Measurements from ENCODE around the gene DIO3.
"Not testable (repeated sequence)": the region's sequence is repeated elsewhere in the genome, so short reads cannot be mapped to it uniquely, and the experiment has no call there.

Gene DIO3

DNA sequence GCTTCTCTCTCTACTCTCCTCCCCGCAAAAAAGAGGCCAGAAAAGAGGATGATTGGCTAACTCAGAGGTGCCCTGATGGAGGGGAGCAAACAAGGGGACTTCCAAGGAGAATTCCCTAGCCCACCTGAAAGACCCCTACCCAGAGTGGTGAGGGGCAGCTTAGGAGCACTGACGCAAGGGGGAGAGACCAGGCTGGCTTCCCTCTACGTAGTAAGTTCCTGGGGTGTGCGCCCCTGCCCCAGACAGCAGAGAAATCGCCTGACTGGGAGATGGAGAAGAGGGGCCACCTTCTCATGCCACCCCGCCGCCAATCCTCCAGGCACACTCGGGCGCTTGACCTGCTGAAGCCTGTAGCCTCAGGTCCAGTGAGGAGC is 2.1 kb upstream of the DIO3 start:
- DNase-seq (ENCODE audit: low read depth in 2 of 2): no peak

DNA sequence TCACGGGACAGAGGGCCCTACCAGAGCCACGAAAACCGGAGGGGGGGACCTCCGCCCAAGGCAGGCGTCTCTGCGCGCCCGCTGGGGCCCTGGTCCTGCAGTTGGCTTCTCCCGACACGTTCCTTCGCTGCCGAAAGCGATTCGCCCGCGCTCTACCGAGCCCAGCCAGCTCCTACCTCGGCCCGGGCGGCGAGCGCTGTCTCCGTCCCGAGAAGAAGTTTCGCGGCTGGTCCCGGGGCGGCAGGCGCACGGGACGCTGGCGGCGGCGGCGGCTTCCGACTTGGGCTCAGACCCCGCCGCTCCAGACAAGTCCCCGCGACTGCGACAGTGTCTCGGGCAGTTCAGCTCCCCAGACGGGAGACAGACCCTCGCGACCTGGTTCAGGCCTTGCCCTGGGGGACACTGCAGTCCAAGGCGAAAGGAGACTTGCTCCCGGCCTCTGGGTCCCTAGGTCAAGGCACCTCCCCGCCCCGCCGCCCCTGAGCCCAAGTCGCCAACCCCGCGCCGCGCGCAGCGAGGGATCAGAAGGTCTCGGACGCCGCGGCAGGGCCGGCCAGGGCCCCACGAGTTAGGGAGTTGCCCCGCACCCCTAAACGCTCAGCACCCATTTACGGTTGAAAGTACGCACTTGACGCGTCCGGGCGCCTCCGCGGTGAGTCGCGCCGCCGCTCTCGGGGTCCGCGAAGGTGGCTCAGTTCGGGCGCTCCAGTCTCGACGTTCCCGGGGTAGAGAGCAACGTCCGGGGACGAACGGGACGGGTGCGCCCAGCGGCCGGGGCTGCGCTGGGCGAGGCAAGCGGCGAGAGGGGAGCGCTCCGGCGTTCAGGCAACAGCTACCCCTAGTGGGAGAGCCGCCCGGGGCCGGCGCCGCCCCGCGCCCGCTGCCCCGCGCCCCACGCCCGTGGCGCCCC is 1.4 kb upstream of the DIO3 start:
- no peak for DNase-seq (ENCODE audit: low read depth in 2 of 2)

DNA sequence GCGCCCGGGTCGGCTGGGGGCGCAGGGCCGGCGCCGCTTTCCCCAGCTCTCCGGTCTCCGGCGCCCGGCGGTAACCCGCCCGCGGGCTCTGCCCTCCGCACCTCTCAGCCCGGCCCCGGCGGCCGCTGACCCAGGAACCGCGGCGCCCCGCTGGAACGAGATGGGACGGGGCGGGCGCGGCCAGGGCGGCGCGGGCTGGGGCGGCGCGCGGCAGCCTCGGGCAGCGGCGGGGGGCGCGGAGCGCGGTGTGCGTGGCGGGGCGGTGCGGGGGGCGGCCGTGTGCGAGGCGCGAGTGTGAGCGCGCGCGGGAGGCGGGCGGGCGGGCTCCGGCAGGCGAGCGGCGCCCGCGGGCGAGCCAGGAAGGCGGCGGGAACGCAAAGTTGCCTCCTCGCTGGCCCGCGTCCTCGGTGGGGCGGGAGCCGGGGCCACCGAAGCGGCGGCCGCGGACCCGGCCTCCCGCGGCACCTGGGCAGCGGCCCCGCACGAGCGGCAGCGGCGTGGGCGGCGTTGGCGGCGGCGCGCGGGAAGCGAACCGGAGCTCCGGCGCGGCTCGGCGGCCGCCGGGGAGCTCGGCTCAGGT is 671 bp upstream of the DIO3 start:
- DNase-seq (ENCODE audit: low read depth in 2 of 2): no peak

DNA sequence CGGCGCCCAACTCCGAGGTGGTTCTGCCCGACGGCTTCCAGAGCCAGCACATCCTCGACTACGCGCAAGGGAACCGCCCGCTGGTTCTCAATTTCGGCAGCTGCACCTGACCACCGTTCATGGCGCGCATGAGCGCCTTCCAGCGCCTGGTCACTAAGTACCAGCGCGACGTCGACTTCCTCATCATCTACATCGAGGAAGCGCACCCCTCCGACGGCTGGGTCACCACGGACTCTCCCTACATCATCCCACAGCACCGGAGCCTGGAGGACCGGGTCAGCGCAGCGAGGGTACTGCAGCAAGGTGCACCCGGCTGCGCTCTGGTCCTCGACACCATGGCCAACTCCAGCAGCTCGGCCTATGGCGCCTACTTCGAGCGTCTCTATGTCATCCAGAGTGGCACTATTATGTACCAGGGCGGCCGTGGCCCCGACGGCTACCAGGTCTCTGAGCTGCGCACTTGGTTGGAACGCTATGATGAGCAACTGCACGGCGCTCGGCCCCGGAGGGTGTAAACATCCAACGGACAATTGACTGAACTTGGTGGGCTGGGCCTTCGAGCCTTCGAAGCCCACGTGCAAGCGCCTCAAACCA is 699 bp downstream of the DIO3 start:
- no peak for DNase-seq (ENCODE audit: low read depth in 2 of 2)

DNA sequence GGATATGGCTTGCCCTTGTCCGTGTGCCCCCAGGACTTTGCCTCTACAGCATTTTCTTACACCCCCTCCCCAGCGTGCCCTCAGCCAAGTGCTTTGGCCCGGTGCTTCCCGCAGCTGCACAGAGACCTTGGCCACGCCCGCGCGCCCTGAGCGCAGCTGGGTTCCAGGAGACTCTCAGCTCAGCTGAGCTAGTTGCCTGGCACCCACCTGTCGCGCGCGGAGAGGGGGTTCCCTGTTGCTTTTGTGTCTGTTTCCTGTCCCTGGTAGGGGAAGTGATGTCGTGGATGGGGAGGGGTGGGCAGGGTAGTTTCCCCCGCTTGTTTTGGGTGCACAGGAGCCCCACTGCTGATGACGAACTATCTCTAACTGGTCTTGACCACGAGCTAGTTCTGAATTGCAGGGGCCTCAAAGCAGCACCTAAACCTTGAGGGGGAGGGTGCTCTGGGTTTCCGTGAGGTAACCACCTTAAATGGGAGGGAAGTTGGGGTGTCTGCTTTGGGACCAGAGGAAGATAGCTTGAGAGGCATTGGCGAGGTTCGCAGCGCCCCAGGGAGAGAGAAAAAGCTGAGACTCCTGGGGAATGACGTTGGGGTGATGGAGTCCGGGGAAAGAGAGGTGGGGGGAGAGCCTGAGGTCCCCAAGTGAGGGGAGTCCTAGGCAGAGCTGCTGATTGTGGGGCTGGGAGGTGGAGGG is 1.5 kb downstream of the DIO3 start:
- no peak for DNase-seq (ENCODE audit: low read depth in 2 of 2)

DNA sequence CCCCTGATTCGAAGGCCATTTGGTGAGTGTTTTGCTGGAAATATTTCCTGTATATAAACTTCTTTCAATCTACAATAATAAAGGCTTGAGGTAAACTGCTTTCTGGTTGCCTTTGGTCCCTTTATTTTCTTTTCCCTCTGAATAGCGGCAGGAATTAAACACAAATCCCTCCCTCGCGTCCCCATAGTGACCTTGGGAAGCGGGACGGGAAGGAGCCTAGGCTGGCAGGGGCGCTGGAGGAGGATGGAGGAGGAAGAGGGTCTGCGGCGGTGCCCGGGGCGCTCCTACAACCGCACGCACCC is 2.0 kb downstream of the DIO3 start:
- DNase-seq (ENCODE audit: low read depth in 2 of 2): no peak

DNA sequence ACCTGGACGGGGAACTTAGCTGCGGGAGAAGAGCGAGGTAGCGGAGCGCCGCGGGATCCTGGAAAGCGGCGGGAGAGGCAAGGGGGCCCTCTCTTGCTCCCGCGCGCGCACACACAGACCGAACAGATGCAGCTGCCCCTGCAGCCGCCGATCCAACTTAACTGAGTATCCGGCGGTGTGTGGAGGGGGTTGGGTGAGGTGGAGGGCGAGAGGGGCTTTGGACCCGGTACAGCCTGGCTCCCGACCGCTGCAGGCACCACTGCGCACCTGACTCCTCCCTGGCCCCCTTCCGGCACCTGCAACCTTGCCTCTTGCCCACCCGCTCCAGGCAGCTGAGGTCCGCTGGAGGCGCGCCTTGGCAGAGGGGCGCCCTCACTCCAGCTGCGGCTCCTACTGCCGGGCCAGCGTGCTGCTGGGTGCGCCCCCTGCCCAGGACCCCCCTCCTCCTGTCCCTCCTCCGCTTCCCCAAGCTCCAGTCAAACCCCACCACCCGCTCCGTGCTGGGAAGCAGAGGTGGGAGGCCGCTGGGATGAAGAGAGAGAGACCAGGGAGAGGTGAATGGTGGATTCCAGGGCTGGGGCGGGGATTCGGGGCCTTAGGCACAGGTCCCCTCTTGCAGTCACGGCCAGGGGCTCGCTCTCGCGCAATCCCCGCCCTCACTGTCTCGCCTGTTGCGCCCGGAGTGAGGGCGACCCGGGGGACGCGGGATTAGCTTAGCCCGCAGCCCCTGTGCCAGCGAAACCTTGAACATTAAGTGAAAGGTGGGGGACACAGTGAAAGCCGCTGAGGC is 2.6 kb downstream of the DIO3 start:
- no peak for DNase-seq (ENCODE audit: low read depth in 2 of 2)

DNA sequence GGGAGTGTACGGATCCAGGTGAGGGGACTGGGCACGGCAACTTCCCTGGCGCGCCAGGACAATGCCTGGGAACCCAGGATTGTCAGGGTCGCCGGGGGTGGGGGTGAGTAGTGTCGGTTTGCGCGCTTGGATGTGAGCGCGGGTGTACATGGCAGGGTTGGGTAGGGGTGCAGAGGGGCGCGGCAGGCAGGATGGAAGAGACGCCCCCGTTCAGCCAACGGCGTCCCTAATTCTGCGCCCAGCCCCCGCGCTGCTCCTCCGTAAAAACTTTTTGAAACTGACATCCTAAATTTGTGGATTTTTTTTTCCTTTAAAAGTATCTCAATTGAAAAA is 3.1 kb downstream of the DIO3 start:
- no peak for DNase-seq (ENCODE audit: low read depth in 2 of 2)

DNA sequence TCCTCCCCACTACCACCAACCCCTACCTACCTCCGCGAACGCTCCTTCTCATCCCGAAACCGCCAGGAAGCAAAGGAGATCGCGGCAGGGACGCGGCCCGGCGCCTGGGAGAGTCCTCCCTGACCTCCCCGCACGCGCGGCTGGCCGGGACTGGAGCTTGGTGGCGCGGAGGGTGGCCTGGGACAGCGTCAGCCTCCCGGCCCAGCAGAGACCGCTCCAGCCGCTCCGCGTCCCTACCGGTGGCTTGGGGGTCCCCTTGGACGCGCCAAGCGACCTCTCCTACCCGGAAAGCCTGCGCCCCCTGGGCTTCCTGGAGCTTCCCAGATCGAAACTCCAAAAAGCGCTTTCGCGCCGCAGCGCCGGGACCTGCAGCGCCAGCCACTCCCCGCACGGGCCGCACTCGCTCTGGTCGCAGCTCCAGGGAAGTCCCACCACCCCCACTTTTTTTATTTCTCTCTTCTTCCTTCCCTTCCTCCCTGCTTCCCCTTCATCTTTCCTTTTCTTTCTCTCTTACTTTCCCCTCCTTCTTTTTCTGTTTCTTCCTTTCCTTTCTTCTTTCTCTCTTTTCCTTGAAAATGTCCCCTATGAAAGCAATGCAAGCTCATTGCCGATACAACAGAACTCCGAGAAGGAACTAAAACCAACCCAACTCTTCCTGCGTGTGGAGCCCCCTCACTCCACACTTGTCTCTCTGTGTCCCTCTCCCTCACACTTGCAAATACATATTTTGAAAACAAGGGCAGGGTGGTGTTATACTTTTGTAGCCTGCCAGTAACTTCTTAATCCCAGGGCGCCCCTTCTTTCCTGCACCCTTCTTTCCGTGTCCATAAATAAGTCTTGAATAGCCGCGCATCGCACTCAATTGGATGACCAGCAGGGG is 3.8 kb downstream of the DIO3 start:
- DNase-seq (ENCODE audit: low read depth in 2 of 2): no peak

DNA sequence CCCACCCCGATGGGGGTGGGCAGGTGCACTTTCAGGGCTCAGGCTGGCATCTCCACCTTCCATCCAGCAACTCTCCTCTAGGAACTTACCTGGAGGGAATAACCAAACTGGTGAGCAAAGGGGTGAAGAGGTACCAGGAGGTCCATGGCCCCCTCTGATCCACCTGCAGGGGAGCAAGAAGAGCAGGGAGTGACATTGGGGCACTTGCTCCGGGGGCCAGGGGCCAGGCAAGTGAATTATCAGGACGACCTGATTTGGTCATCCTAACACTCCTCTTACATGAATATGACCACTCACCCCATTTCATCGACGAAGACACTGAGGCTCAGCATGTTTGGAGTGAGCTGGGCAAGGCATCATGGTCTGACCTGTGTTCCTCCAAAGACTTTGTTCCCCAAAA is 6.0 kb downstream of the DIO3 start:
- DNase-seq (ENCODE audit: low read depth in 2 of 2): no peak

DNA sequence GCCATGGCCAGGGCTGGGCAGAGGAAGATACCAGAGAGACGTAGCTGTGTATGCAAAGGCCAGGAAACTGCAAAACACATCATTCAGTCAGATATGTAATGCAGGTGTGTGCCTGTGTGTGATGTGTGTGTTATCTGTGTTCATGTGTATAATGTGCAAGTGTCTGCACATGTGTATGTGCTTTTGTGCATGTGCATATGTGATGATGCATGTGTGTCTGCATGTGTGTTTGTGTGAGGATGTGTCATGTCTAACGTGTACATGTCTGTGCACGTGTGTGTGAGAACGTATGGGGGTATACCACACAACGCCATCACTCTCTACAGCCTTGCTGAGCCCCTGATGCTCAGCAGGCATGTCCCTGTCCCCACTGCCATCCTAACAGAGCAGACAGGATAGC is 9.7 kb downstream of the DIO3 start:
- DNase-seq (ENCODE audit: low read depth in 2 of 2): no peak

DNA sequence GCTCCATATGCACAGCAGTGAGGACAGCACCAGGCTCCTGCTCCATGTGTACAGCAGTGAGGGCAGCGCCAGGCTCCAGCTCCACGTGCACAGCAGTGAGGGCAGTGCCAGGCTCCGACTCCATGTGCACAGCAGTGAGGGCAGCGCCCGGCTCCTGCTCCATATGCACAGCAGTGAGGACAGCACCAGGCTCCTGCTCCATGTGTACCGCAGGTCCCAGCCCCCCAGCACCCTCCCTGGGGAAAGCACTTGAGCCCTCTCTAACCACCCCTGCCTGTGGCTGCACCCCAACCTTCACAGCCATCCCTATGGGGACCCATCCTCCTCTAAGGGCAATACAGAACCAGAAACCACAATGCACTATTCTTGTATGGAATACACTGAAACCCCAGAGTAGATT is 11.2 kb downstream of the DIO3 start:
- DNase-seq (ENCODE audit: low read depth in 2 of 2): not testable (repeated sequence)

DNA sequence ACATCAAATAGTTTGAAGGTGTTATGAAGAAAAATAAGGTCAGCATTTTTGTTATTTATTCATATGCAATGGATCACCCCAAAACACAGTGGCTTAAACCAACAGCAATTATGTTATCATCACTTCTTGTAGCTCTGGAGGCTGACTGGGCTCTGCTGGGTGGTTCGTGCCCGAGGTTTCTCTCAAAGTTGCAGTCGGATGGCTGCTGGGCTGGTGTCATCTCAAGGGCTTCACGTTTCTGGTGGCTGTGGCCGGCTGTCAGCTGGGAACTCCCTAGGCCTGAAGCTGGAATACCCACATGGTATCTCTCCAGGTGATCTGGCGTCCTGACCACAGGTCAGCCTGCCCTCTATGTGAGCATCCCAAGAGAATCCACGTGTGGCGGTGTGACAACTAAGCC is 12.0 kb downstream of the DIO3 start:
- no peak for DNase-seq (ENCODE audit: low read depth in 2 of 2)

DNA sequence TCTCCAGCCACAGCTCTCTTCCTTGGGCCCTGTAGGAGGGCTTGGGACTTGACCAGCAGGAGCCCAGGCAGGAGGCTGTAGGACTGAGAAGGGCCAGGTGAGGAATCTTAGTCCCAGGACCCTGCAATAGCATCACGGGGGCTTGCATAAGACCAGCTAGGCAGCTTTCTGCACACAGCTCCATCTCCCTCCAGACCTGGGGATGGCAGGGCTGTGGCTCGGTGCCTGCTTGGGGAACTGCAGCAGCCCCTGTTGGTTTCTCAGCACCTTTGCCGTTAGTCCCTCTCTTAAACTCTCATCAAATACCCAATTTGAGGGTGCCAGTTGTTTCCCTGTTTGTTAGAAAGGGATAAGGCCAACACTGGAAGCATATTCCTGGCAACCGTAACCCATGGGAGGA is 14.3 kb downstream of the DIO3 start:
- DNase-seq (ENCODE audit: low read depth in 2 of 2): no peak

DNA sequence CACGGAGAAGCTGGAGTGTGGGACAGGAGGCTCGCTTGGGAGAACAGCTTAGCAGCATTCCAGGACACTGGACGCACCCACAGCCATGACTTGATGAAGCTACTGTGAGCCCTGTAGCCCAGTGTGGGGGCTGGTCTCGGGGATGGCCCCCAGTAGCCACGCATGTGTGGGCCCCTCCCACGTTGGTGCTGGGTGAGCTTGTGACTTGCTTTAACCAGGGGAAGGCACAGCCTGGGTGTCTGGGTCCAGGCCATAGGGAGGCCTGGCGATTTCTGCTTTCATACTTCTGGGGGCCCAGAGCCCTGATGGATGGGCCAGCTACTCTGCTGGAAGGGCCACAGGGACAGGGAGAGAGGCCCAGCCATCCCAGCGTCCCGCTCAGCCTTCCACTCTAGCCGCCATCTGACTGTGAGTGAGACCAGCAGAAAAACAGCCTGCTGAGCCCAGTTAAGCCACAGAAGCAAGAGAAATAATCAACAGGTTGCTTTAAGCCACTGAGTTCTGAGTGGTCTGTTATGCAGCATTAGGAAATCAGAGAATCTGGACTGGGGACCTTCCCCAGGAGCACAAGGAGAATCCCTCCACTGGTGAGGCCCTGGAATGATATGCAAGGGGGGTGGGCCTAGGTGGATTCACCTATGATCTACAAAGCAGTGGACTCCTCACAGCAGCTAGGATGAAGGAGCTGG is 16.1 kb downstream of the DIO3 start:
- DNase-seq (ENCODE audit: low read depth in 2 of 2): no peak

DNA sequence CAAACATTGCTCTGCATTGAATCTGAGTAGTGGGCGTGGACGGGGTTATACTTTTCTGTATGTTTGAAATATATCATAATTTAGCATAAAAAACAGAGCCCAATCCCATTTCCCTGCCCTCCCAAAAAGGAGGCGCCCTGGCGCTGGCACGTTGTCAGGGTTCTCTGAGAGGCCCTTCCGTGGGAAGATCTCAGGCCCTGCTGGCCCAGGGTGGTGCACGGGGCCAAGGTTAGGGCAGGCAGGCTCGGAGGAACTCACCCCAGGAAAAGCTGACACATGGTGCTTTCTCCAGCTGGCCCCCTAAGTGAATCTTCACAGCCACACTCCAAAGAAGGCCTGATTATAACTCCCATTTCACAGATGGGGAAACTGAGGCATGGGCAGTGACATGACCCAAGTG is 17.2 kb downstream of the DIO3 start:
- DNase-seq (ENCODE audit: low read depth in 2 of 2): no peak

DNA sequence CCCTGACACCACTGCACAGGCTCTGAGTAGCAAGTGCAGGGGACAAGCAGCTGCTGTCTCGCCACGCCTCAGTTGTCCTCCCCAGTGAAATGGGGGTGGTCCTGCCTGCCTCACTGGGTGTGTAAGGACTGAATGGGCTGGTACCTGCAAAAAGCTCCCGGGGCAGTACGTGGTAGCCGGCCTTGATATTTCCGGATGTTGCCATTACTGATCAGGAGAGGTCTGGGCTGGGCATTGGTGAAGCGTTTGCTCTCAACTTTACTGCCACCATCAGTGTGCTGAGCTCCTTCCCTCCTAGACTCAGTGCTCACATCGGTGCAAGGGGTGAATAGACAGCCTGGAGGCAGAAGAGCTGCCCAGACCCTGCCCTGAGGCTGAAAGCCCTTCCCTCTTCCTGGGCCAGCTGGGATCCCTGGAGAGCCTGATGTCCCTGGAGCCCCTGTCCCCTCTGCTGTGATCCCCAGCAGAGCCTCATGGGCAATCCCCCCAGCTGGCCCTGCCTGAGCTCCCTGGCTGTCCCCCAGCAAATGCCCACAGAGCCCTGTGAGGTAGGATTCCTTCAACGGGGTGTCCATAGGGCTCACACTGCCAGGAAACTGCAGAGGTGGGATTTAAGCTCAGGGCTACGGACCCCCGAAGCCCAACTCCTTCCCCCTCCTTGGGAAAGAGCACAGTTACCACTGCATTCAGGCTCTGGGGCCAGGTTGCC is 18.2 kb downstream of the DIO3 start:
- no peak for DNase-seq (ENCODE audit: low read depth in 2 of 2)

DNA sequence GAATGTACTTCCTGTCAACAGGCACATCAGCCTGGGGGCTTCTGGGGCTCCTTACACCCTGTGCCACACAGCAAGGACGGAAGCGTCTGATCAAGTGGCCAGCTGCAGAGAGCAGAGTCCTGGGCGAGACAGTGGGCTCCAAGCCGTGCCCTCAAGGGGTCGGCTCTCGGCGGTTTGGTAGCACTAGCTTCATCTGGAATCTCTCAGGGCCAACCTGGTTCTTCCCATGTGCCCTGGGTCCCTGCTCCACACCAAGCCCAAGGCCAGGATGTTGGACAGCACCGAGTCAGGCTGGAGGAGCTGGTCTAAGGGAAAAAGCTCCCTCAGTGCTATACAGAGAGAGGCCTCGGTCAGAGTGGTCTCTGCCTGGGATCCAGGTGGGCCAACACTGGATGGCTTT is 20.5 kb downstream of the DIO3 start:
- no peak for DNase-seq (ENCODE audit: low read depth in 2 of 2)

DNA sequence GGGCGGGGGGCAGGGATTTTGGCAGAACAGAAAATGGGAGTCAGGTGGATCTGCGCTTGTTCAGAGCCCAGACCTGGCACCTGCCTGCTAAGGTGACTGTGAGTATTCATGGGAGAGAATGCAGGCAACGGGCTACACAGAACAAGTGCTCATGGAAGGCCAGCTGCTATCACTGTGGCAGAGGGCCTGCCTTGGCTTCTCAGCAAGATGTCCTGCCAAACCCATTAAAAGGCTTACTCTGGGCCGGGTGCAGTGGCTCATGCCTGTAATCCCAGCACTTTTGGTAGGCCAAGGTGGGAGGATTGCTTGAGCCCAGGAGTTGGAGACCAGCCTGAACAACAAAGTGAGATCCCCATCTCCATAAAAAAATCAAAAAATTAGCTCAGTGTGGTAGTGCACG is 21.0 kb downstream of the DIO3 start:
- no peak for DNase-seq (ENCODE audit: low read depth in 2 of 2)

Measured in stimulated activated CD4-positive, alpha-beta T cell treated with anti-CD3 and anti-CD28 coated beads, Interleukin-12 subunit alpha, Interleukin-12 subunit beta, amount 100 ng/mL, for 24 hours (primary cell).